ENCODE data around the gene ZNF221.

Gene ZNF221

DNA sequence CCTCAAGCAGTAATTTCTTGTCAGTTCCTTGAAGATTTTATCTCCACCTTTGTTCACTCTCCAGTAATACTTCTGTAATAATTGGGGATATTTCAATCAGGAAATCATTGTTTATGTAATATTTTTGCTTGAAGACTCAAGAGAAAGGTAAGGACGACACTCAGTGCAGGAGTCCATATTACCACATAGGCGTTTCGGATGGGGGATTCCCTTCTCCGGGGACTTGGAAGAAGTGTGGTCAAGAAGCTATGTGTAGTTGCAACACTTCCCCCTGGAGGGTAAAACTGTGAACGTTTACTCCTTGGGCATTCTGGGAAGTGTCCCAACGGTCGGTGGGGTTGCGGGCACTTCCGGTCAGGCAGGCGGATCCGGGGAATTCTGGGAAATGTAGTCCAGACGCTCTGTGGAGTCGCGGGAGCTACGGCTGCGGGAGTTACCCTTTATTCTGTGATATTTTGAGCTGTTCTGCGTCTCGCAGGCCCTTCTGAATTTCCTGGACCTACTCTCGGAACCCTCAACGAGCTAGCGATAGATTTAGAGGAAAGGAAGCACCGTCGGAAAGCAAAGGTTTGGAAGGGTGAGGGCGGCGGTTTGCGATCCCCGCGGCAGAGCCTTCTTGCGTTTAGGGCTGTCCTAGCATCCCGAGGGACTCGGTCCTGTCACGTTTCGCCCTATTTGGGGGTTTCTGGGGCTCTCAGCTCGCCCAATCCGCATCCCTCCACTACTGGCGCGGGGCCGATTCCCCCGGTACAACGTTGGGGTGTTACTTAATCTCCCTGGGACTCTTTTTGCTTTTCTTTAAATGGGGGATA lies at the start of gene ZNF221:
Gene ZNF221 (plus strand): TSS at position 395 of the 812 bp plus-strand sequence. CDS start 11,499 bp downstream, outside the sequence.
- TF ChIP-seq, protein P1, sequence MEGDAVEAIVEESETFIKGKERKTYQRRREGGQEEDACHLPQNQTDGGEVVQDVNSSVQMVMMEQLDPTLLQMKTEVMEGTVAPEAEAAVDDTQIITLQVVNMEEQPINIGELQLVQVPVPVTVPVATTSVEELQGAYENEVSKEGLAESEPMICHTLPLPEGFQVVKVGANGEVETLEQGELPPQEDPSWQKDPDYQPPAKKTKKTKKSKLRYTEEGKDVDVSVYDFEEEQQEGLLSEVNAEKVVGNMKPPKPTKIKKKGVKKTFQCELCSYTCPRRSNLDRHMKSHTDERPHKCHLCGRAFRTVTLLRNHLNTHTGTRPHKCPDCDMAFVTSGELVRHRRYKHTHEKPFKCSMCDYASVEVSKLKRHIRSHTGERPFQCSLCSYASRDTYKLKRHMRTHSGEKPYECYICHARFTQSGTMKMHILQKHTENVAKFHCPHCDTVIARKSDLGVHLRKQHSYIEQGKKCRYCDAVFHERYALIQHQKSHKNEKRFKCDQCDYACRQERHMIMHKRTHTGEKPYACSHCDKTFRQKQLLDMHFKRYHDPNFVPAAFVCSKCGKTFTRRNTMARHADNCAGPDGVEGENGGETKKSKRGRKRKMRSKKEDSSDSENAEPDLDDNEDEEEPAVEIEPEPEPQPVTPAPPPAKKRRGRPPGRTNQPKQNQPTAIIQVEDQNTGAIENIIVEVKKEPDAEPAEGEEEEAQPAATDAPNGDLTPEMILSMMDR (IDR thresholded peaks at IDR 0.05; ENCODE audit: insufficient read depth, low read length, poor library complexity, severe bottlenecking) = peak; percentile 44
- H3K36me3 ChIP-seq (ENCODE audit: control insufficient read depth, insufficient read depth, low read length) = no peaks in the 10 kb centered on the region
- H3K27me3 ChIP-seq (replicated peaks; ENCODE audit: control insufficient read depth, insufficient read depth, low read length) = no peaks in the 10 kb centered on the region
- peak; percentile 84 for DNase-seq (ENCODE audit: extremely low read depth, insufficient read length)
- H3K4me3 ChIP-seq (replicated peaks; ENCODE audit: low read depth, low read length) = peak within 1 kb of the TSS; percentile 83

DNA sequence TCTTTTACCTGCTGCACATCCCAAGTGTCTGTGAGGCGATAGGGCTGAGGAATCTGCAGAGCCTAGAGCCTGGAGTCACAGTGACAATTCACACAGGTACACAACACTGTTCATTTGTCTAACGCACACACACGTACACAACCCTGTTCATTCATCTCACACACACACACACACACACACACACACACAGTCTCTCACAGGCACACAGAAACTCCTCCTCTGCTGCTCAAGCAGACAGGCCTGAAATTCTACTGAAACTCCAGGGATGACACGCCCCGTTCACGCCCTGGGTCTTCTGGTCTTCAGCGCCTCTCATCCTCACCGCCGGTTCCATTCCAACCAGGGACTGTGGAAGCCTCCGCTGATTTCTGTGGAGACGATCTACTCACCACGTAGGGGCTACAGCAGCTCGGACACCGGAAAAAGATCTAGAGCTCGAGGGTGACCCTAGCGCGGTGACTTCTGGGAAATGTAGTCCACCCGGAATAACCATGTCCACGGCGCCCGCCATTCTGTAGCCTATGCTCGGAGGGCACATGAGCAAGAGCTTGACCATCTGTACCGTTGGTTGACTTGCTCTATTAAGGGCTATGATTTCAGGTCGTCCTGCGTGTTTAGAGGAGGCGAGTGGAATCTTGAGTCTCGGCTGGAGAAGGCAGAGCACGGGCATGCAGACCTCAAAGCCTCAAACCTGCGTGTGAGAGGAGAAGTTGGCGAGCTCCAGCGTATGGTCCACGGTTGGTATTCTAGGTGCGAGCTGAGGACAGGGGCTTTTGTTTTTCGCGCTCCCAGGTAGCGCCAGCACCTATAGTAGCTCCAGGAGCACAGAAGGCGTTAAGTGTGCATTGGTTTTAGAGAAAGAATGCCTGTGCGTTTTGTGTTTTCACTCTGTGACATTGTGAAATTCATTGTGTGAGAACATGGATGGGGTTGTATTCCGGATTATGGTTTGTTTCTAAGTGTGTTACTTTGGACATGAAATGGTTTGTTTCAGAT lies 49.3 kb upstream of the ZNF221 start:
- H3K4me3 ChIP-seq (replicated peaks; ENCODE audit: low read depth, low read length) = peak overlapping the region; percentile 66
- H3K27me3 ChIP-seq (replicated peaks; ENCODE audit: control insufficient read depth, insufficient read depth, low read length) = no peaks in the 10 kb centered on the region
- peak; percentile 77 for DNase-seq (ENCODE audit: extremely low read depth, insufficient read length)
- TF ChIP-seq, protein P1 (IDR thresholded peaks at IDR 0.05; ENCODE audit: insufficient read depth, low read length, poor library complexity, severe bottlenecking) = no peak
- H3K36me3 ChIP-seq (ENCODE audit: control insufficient read depth, insufficient read depth, low read length) = no peaks in the 10 kb centered on the region

DNA sequence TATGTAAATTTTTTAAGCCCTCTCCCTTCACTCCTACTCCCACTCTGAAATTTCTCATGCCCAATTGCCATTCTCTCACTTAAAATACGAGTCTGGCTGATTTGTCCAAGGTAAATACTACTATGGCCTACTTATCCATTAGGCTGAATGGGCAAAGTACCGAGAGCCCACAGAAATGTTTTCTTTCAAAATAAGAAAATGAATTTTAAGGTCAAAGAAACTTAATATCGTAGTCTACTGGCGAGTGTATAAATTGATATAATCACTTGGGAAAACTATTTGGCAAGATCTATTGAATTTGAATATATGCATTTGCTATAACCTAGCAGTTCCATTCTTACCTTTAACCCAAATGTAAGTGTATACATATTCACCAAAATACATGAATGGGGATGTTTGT lies 48.6 kb upstream of the ZNF221 start:
- DNase-seq (ENCODE audit: extremely low read depth, insufficient read length) = no peak
- TF ChIP-seq, protein P1 (IDR thresholded peaks at IDR 0.05; ENCODE audit: insufficient read depth, low read length, poor library complexity, severe bottlenecking) = no peak
- no peaks in the 10 kb centered on the region for H3K36me3 ChIP-seq (ENCODE audit: control insufficient read depth, insufficient read depth, low read length)
- peak overlapping the region; percentile 66; the same call in 1 of the 2 replicates for H3K4me3 ChIP-seq (replicated peaks; ENCODE audit: low read depth, low read length)
- no peaks in the 10 kb centered on the region for H3K27me3 ChIP-seq (replicated peaks; ENCODE audit: control insufficient read depth, insufficient read depth, low read length)

DNA sequence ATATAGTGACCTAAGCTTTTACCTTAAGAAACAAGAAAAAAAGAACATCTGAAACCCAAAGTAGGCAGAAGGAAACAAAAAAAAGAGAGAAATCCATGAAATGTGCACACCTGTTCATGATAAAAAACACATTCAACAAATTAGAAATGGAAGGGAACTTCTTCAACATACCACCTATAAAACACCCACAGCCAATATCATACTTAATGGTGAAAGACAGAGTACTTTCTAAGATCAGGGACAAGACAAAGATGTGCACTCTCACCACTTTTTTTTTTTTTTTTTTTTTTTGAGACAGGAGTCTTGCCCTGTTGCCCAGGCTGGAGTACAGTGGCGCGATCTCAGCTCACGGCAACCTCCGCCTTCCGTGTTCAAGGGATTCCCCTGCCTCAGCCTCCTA lies 45.1 kb upstream of the ZNF221 start:
- H3K4me3 ChIP-seq (replicated peaks; ENCODE audit: low read depth, low read length) = no peak overlapping the region
- TF ChIP-seq, protein P1 (IDR thresholded peaks at IDR 0.05; ENCODE audit: insufficient read depth, low read length, poor library complexity, severe bottlenecking) = no peak
- DNase-seq (ENCODE audit: extremely low read depth, insufficient read length) = no peak
- H3K27me3 ChIP-seq (replicated peaks; ENCODE audit: control insufficient read depth, insufficient read depth, low read length) = no peaks in the 10 kb centered on the region
- no peaks in the 10 kb centered on the region for H3K36me3 ChIP-seq (ENCODE audit: control insufficient read depth, insufficient read depth, low read length)

DNA sequence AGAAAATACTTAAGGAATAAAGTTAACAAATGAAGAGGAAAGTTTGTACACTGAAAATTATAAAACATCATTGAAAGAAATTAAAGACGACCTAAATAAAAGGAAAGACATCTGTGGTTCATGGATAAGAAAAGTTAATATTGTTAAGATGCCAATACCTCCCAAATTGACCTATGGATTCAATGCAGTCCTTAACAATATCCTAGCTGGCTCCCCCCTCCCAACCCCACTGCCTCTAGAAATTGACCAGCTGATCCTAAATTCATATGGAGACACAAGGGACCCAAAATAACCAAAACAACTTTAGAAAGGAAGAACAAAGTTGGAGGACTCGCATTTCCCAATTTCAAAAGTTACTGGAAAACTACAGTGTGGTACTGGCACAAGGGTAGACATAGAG lies 44.3 kb upstream of the ZNF221 start:
- Histone ChIP-seq H3K27me3 (replicated peaks; ENCODE audit: control insufficient read depth, insufficient read depth, low read length) (no peaks in the 10 kb centered on the region), H3K4me3 (replicated peaks; ENCODE audit: low read depth, low read length) (no peak overlapping the region), H3K36me3 (ENCODE audit: control insufficient read depth, insufficient read depth, low read length) (no peaks in the 10 kb centered on the region)
- no peak for DNase-seq (ENCODE audit: extremely low read depth, insufficient read length)
- TF ChIP-seq, protein P1 (IDR thresholded peaks at IDR 0.05; ENCODE audit: insufficient read depth, low read length, poor library complexity, severe bottlenecking) = no peak

Data from GM06990 (cell line).